Adrenal gland (tissue), 5 donors: ENCODE measurements around the gene CRACR2A.

Experiments used
- CTCF ChIP-seq, 6 experiments: fragments of 450-650 bp in 4 of 6; fragments of 200-600 bp in 2 of 6; sonication (generic) in 1 of 6; IDR thresholded peaks; 1 replicate in 5 of 6; 2 replicates in 1 of 6; pipeline versions ENCODE4 v1.5.1 to v1.8.0; 2016 to 2021; ENCODE audit warnings: antibody characterized with exemption in 6 of 6, mild to moderate bottlenecking in 2 of 6, moderate library complexity in 1 of 6
- POLR2A ChIP-seq, 2 donors: fragments of 450-650 bp; IDR thresholded peaks; one replicate each; pipeline ENCODE4 v1.6.1; 2017; ENCODE audit warnings: antibody characterized with exemption in 2 of 2, mild to moderate bottlenecking in 2 of 2, moderate library complexity in 1 of 2
- donor health status: DM: no; HTN: no; CAD: no.

GRCh38 chr12:3685830-3686229 lies 67.1 kb downstream of the CRACR2A start:
- TF ChIP-seq CTCF (IDR thresholded peaks at IDR 0.05) = no peak
- no peak for TF ChIP-seq POLR2A (IDR thresholded peaks at IDR 0.05)
